NCI-H345 (cell line): ENCODE measurements around the gene PLPPR5.

Experiments used
- DNase-seq: peaks from one replicate; lab custom pipeline; 2025; lab: John Stamatoyannopoulos, UW

Gene PLPPR5

GRCh38 chr1:98967122-98967521 is 37.5 kb downstream of the PLPPR5 start:
- DNase-seq, result no peak

GRCh38 chr1:98965394-98965793 is 39.3 kb downstream of the PLPPR5 start:
- DNase-seq, result no peak

- no peak for DNase-seq
Observed at GRCh38 chr1:98964198-98964597, 40.5 kb downstream of the PLPPR5 start.

GRCh38 chr1:98963064-98963758 is 41.5 kb downstream of the PLPPR5 start:
- no peak for DNase-seq

- no peak for DNase-seq
Observed at GRCh38 chr1:98962156-98962555, 42.5 kb downstream of the PLPPR5 start.

- no peak for DNase-seq
Observed at GRCh38 chr1:98949621-98950020, 55.0 kb downstream of the PLPPR5 start.

GRCh38 chr1:98949166-98949565 is 55.5 kb downstream of the PLPPR5 start:
- DNase-seq, result no peak

- no peak for DNase-seq
Observed at GRCh38 chr1:98947071-98947470, 57.6 kb downstream of the PLPPR5 start.

- DNase-seq, result no peak
Observed at GRCh38 chr1:98940722-98941079, 64.0 kb downstream of the PLPPR5 start.

GRCh38 chr1:98940069-98940721 is 64.5 kb downstream of the PLPPR5 start:
- no peak for DNase-seq

GRCh38 chr1:98939471-98939870 is 65.2 kb downstream of the PLPPR5 start:
- no peak for DNase-seq

GRCh38 chr1:98937347-98937746 is 67.3 kb downstream of the PLPPR5 start:
- DNase-seq, result no peak

- no peak for DNase-seq
Observed at GRCh38 chr1:98932184-98932583, 72.5 kb downstream of the PLPPR5 start.

- no peak for DNase-seq
Observed at GRCh38 chr1:98931128-98931835, 73.4 kb downstream of the PLPPR5 start.

- no peak for DNase-seq
Observed at GRCh38 chr1:98929437-98929836, 75.2 kb downstream of the PLPPR5 start.

- no peak for DNase-seq
Observed at GRCh38 chr1:98926597-98926996, 78.1 kb downstream of the PLPPR5 start.

- no peak for DNase-seq
Observed at GRCh38 chr1:98924977-98925376, 79.7 kb downstream of the PLPPR5 start.

GRCh38 chr1:98923667-98924066 is 81.0 kb downstream of the PLPPR5 start:
- DNase-seq, result no peak

GRCh38 chr1:98921817-98922216 is 82.8 kb downstream of the PLPPR5 start:
- DNase-seq, result no peak

GRCh38 chr1:98920441-98921110 is 84.1 kb downstream of the PLPPR5 start:
- no peak for DNase-seq

GRCh38 chr1:98919652-98920051 is 85.0 kb downstream of the PLPPR5 start:
- DNase-seq, result no peak

- no peak for DNase-seq
Observed at GRCh38 chr1:98919211-98919610, 85.5 kb downstream of the PLPPR5 start.

- no peak for DNase-seq
Observed at GRCh38 chr1:98914547-98914946, 90.1 kb downstream of the PLPPR5 start.
